Body of pancreas (tissue), 4 donors: ENCODE results near the gene PLCZ1. TPM values are rescaled to one million over a fixed set of nuclear protein-coding genes. Genes with fewer than 3 reads are reported as not detected.

Experiments used
- ATAC-seq: fragments of 150-250 bp; one replicate; pipeline ENCODE4 v1.9.1; 2016
- DNase-seq, 4 donors: peaks; one replicate each; pipeline ENCODE4 v3.0.0-alpha.2; 2019
- H3K27ac ChIP-seq, 4 donors: fragments of 200-600 bp; sonication (generic); 1 replicate in 3 of 4; 2 replicates in 1 of 4; pipeline versions ENCODE4 v1.5.1 to v1.6.1; 2016 to 2019; ENCODE audit warnings: mild to moderate bottlenecking in 1 of 4, mixed read lengths in 1 of 4, moderate library complexity in 1 of 4
- H3K27me3 ChIP-seq, 2 donors: fragments of 200-600 bp; sonication (generic); one replicate each; pipeline ENCODE4 v1.6.0; 2016; ENCODE audit warnings: mild to moderate bottlenecking in 1 of 2
- H3K36me3 ChIP-seq, 2 donors: fragments of 200-600 bp; sonication (generic); replicated peaks in 1 of 2; 2 replicates each; pipeline ENCODE4 v1.5.1; 2016; ENCODE audit warnings: low read depth in 2 of 2; ENCODE audit not compliant: insufficient read depth in 1 of 2
- H3K4me1 ChIP-seq: fragments of 200-600 bp; sonication (generic); one replicate; pipeline ENCODE4 v1.6.0; 2016
- H3K4me3 ChIP-seq, 2 donors: fragments of 200-600 bp; sonication (generic); 1 replicate in 1 of 2; 2 replicates in 1 of 2; pipeline ENCODE4 v1.5.1; 2016 to 2019
- H3K9me3 ChIP-seq, 3 donors: fragments of 200-600 bp; sonication (generic); 1 replicate in 2 of 3; 2 replicates in 1 of 3; pipeline ENCODE4 v1.5.1; 2016
- POLR2A ChIP-seq, 3 donors: fragments of 450-650 bp; IDR thresholded peaks; one replicate each; pipeline ENCODE4 v1.6.1; 2016; ENCODE audit warnings: antibody characterized with exemption in 3 of 3, mild to moderate bottlenecking in 2 of 3
- WGBS, 2 donors: methylation state at CpG; one replicate each; pipeline ENCODE4 v1.1.5; 2017; 5-methylcytosine and 5-hydroxymethylcytosine counted together
- intact Hi-C: fragments of 100-400 bp; cut with DNase I; formaldehyde crosslinking; loops from one replicate; pipeline ENCODE4 v1.15.1; 2023
- total RNA-seq, 2 donors: library from RNA; depleted of rRNA; stranded (reverse); fragments of >200 nt; gene quantifications; one replicate each; pipeline ENCODE4 v1.1.0, GENCODE V29; 2016
- TF ChIP-seq, protein P1 (sequence below), 7 experiments: fragments of 450-650 bp in 4 of 7; fragments of 200-600 bp in 3 of 7; sonication (generic) in 3 of 7; IDR thresholded peaks; one replicate each; pipeline ENCODE4 v1.5.1; 2016 to 2019; ENCODE audit warnings: antibody characterized with exemption in 7 of 7

PLCZ1 gene
- total RNA-seq, 2 donors from 2014 or later = not detected

DNA sequence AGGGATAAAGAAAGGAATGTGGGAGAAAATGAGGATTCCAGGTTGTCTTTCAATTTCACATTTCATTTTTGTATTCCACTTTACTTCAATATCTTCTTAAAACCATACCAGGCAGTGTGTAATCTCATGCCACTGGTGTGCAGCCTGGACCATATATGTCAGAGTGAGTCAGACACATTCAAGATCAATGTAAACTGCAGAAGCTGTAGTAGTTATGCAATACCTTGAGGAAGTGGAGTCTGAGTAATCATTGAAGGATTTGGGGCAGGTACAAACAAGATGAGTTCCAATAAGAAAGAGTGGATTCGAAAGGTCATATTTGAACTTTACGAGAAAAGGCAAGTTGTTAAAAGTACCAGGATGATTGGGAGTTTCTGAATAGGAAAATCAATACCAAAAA, 14.1 kb downstream of the PLCZ1 start:
- H3K27ac ChIP-seq = no peak overlapping the region
- intact Hi-C loops = no loop called here
- no peaks in the 10 kb centered on the region for H3K27me3 ChIP-seq
- H3K9me3 ChIP-seq = no peaks in the 10 kb centered on the region
- DNase-seq (no peak), ATAC-seq (no peak)
- no peak overlapping the region for H3K4me3 ChIP-seq
- 60 to 67% methylated on average over 2 of the region's 2 CpGs for WGBS, 2 donors
- H3K4me1 ChIP-seq = no peaks in the 10 kb centered on the region
- no peaks in the 10 kb centered on the region for H3K36me3 ChIP-seq
- TF ChIP-seq POLR2A (IDR thresholded peaks at IDR 0.05) = no peak
- TF ChIP-seq, protein P1, sequence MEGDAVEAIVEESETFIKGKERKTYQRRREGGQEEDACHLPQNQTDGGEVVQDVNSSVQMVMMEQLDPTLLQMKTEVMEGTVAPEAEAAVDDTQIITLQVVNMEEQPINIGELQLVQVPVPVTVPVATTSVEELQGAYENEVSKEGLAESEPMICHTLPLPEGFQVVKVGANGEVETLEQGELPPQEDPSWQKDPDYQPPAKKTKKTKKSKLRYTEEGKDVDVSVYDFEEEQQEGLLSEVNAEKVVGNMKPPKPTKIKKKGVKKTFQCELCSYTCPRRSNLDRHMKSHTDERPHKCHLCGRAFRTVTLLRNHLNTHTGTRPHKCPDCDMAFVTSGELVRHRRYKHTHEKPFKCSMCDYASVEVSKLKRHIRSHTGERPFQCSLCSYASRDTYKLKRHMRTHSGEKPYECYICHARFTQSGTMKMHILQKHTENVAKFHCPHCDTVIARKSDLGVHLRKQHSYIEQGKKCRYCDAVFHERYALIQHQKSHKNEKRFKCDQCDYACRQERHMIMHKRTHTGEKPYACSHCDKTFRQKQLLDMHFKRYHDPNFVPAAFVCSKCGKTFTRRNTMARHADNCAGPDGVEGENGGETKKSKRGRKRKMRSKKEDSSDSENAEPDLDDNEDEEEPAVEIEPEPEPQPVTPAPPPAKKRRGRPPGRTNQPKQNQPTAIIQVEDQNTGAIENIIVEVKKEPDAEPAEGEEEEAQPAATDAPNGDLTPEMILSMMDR (IDR thresholded peaks at IDR 0.05) = no peak

DNA sequence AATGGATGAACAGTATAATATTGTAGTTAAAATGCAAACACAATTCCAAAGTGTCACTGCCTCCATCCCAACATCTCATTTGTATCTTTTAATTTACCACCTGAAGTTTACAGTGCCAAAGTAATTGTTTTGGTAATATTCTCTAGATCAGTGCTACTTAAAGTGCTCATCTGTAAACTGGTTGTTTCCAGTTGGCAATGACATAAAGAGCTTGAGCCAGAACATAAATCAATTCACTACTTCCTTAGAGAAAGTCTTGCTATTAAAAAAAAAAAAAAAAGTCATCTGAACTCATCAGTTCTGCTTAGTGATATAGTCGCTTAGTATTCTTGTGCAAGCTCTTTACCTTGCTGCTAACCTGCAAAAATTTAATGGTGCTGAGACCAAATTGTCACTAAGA, 16.4 kb downstream of the PLCZ1 start:
- intact Hi-C loops = no loop called here
- 57 to 89% methylated on average over 1 of the region's 1 CpG for WGBS, 2 donors
- TF ChIP-seq, protein P1 (IDR thresholded peaks at IDR 0.05) = no peak
- no peak for TF ChIP-seq POLR2A (IDR thresholded peaks at IDR 0.05)
- no peak overlapping the region for H3K27ac ChIP-seq
- H3K27me3 ChIP-seq = no peaks in the 10 kb centered on the region
- H3K4me1 ChIP-seq = no peaks in the 10 kb centered on the region
- H3K9me3 ChIP-seq = no peaks in the 10 kb centered on the region
- H3K36me3 ChIP-seq = no peaks in the 10 kb centered on the region
- ATAC-seq (no peak), DNase-seq (no peak)
- no peak overlapping the region for H3K4me3 ChIP-seq

DNA sequence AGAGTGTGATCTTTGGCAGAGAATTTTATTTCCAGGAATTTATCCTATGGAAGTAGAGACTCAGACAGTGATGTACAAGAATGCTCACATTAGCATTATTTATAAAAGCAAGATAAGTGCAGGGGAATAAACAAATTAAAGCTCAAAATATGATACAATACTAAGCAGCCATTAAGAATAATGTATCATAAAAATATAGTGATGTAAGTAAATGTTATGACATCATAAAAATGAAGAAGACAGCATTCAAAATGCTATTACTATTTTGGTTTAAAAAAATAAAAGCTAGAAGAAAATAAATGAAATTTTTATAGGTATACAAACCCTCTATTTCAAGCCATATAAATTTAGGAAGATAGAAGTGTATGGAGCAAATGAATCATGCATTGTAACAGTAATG, 17.1 kb downstream of the PLCZ1 start:
- no peaks in the 10 kb centered on the region for H3K27me3 ChIP-seq
- H3K27ac ChIP-seq = no peak overlapping the region
- H3K9me3 ChIP-seq = no peaks in the 10 kb centered on the region
- intact Hi-C loops = no loop called here
- DNase-seq = no peak
- H3K4me1 ChIP-seq = no peaks in the 10 kb centered on the region
- no peak overlapping the region for H3K4me3 ChIP-seq
- H3K36me3 ChIP-seq = no peaks in the 10 kb centered on the region
- TF ChIP-seq POLR2A (IDR thresholded peaks at IDR 0.05) = no peak
- TF ChIP-seq, protein P1 (IDR thresholded peaks at IDR 0.05) = no peak
- ATAC-seq = no peak

DNA sequence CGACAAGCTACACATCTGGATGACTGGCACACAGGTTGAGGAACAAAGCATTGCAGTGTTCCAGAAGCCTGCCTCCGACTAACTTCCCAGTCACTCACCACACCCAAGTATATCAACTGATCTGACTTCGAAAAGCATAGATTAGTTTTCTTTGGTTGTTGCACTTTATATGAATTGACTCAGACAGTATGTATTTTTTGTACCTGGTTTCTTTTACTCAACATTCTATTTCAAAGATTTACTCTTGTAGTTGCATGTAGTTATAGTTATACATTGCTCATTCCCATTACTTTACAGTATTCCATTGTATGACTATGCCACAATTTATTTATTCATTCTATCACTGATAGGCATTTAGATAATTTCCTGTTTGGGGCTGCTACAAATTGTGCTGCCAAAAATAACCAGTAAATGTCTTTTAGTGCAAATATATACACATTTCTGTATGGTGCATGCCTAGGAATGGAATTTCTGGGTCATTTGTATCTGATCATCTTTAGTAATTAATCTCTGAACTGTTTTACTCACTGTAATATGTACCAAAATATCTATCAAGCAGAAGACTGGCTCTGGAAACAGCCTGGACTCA, 17.8 kb downstream of the PLCZ1 start:
- intact Hi-C loops = no loop called here
- Histone ChIP-seq H3K9me3 (no peaks in the 10 kb centered on the region), H3K36me3 (no peaks in the 10 kb centered on the region), H3K4me3 (no peak overlapping the region), H3K27ac (no peak overlapping the region), H3K27me3 (no peaks in the 10 kb centered on the region), H3K4me1 (no peaks in the 10 kb centered on the region)
- DNase-seq = no peak
- TF ChIP-seq, protein P1 (IDR thresholded peaks at IDR 0.05) = no peak
- no peak for TF ChIP-seq POLR2A (IDR thresholded peaks at IDR 0.05)
- no peak for ATAC-seq
- WGBS, 2 donors = 52 to 71% methylated on average over 3 of the region's 3 CpGs

DNA sequence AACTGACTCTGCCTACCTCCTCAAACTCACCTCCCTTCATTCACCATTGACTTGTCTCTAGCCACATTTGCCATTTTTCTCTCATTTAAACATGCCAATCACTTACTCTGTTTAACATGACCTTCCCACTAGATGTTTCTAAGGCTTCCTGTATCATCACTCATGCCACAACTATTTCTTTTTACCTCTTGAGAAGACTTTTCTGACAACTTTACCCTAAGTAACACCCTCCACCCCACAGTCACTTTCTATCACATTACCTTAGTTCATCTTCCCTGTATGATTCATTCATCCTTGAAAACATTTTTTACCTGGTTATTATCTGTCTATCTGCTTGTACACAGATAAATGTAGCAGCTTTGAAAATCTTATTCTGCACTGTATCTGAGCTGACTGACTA, 19.4 kb downstream of the PLCZ1 start:
- ATAC-seq (no peak), DNase-seq (no peak)
- Histone ChIP-seq H3K27me3 (no peaks in the 10 kb centered on the region), H3K27ac (no peak overlapping the region), H3K4me3 (no peak overlapping the region), H3K9me3 (no peaks in the 10 kb centered on the region), H3K4me1 (no peaks in the 10 kb centered on the region), H3K36me3 (no peaks in the 10 kb centered on the region)
- intact Hi-C loops = no loop called here
- TF ChIP-seq, protein P1 (IDR thresholded peaks at IDR 0.05) = no peak
